ENCODE results near the gene CTU2.

DNA sequence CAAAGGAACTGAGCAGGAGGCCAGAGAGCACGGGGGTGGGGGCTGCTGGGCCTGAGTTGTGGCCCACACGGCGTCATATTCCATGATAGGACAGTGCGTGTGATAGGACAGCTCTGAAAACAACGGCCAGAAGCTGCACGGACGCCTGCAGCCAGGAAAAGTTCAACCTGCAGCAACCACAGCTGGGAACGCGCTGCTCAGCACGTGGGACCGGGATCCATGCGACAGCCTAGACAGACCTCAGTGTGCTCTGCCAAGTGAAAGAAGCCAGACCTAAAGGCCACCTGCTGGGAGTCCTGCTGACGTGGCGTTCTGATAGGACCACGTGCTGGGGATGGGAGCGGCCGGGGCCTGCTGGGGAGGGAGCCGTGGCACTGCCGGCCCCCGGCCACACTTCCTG is 21.6 kb downstream of the CTU2 start:
- no peak for TF ChIP-seq CTCF (IDR thresholded peaks at IDR 0.05)
- TF ChIP-seq POLR2A (IDR thresholded peaks at IDR 0.05): no peak

All from esophagus squamous epithelium (tissue), 4 donors.